HCT116 (cell line): Measurements from ENCODE around the gene EPHA4. TPM values are rescaled to one million over a fixed set of nuclear protein-coding genes. Genes with fewer than 3 reads are reported as not detected.

Experiments
- ATAC-seq: fragments of 200-7000 bp; cut with Tn5 transposase; 2 replicates; pipeline ENCODE4 v1.9.1; 2020; ENCODE audit warnings: mild to moderate bottlenecking, moderate library complexity
- BruUV-seq: library from RNA; stranded (reverse); fragments of 400-500 nt; replicated peaks from 2 replicates; lab custom pipeline; 2021; lab: Mats Ljungman, UMichigan
- CTCF ChIA-PET: fragments of 300-600 bp; sonication (Branson Sonifier 250); formaldehyde crosslinking; loops from one replicate; lab custom pipeline; 2021; ENCODE audit warnings: antibody characterized with exemption; lab: Charles Lee
- POLR2A ChIA-PET: fragments of 300-600, 350-600 bp; sonication (Branson Sonifier 250); formaldehyde crosslinking; loops from one replicate; lab custom pipeline; 2021; ENCODE audit warnings: antibody characterized with exemption; lab: Charles Lee
- RAD21 ChIA-PET, 2 experiments: fragments of 300-600 bp; sonication (Branson Sonifier 250); formaldehyde crosslinking; loops; one replicate each; lab custom pipeline; 2023; ENCODE audit warnings: low total read pairs in 2 of 2; ENCODE audit not compliant: uncharacterized antibody in 2 of 2, unreplicated experiment in 2 of 2, low non-redundant PET in 1 of 2; lab: Charles Lee
- DNase-seq: peaks from one replicate; pipeline ENCODE4 v3.0.0-alpha.2; 2010; ENCODE audit warnings: low read depth, low spot score
- H2AFZ ChIP-seq: fragments of 200-600 bp; shearing (Covaris generic), sonication (generic); 2 replicates; pipeline ENCODE4 v1.6.1; 2017; ENCODE audit warnings: low read depth, mixed run types, mixed read lengths, antibody characterized with exemption, low read length; ENCODE audit not compliant: poor library complexity, severe bottlenecking
- H3K27ac ChIP-seq: 2 replicates; pipeline ENCODE4 v1.5.1; 2012; ENCODE audit warnings: low read depth, low read length
- H3K27me3 ChIP-seq: fragments of 200-600 bp; sonication (generic); 2 replicates; pipeline ENCODE4 v1.6.1; 2016; ENCODE audit warnings: mixed run types, low read length, mixed read lengths; ENCODE audit not compliant: insufficient read depth
- H3K36me3 ChIP-seq, 2 experiments: fragments of 200-500 bp in 1 of 2; fragments of 200-600 bp in 1 of 2; sonication (Bioruptor generic) in 1 of 2; sonication (generic) in 1 of 2; 2 replicates each; pipeline versions ENCODE4 v1.5.1 to v1.6.1; 2014 to 2016; ENCODE audit warnings: low read length in 2 of 2, inconsistent platforms in 1 of 2, mixed read lengths in 1 of 2, mixed run types in 1 of 2; ENCODE audit not compliant: insufficient read depth in 2 of 2, control insufficient read depth in 1 of 2
- H3K4me1 ChIP-seq, 2 experiments: fragments of 200-600 bp in 1 of 2; sonication (generic) in 1 of 2; 2 replicates each; pipeline versions ENCODE4 v1.5.1 to v1.6.1; 2012 to 2017; ENCODE audit warnings: low read length in 2 of 2, inconsistent platforms in 1 of 2, mild to moderate bottlenecking in 1 of 2, mixed read lengths in 1 of 2, mixed run types in 1 of 2, moderate library complexity in 1 of 2; ENCODE audit not compliant: insufficient read depth in 2 of 2, control insufficient read depth in 1 of 2
- H3K4me2 ChIP-seq: fragments of 200-600 bp; sonication (generic); 2 replicates; pipeline ENCODE4 v1.6.1; 2017; ENCODE audit warnings: mixed run types, low read length, mixed read lengths
- H3K4me3 ChIP-seq, 2 experiments: fragments of 200-600 bp in 1 of 2; sonication (generic) in 1 of 2; replicated peaks in 1 of 2; 2 replicates each; pipeline ENCODE4 v1.5.1; 2011 to 2016; ENCODE audit warnings: low read length in 2 of 2, control low read depth in 1 of 2, low read depth in 1 of 2, mild to moderate bottlenecking in 1 of 2, mixed read lengths in 1 of 2, mixed run types in 1 of 2
- H3K79me2 ChIP-seq: fragments of 200-600 bp; sonication (generic); 2 replicates; pipeline ENCODE4 v1.6.1; 2017; ENCODE audit warnings: mild to moderate bottlenecking, mixed run types, low read length, moderate library complexity, mixed read lengths; ENCODE audit not compliant: insufficient read depth
- H3K9ac ChIP-seq: fragments of 200-600 bp; sonication (generic); 2 replicates; pipeline ENCODE4 v1.6.1; 2016; ENCODE audit warnings: low read length, mixed read lengths
- H3K9me2 ChIP-seq: fragments of 200-600 bp; sonication (generic), shearing (Covaris generic); 2 replicates; pipeline ENCODE4 v1.6.1; 2017; ENCODE audit warnings: mixed run types, mild to moderate bottlenecking, moderate library complexity; ENCODE audit not compliant: insufficient read depth
- H3K9me3 ChIP-seq, 2 experiments: fragments of 200-500 bp in 1 of 2; fragments of 200-600 bp in 1 of 2; sonication (Bioruptor generic) in 1 of 2; sonication (generic) in 1 of 2; 2 replicates each; pipeline ENCODE4 v1.6.1; 2014 to 2017; ENCODE audit warnings: low read length in 2 of 2, mixed read lengths in 2 of 2, inconsistent platforms in 1 of 2, low read depth in 1 of 2, mild to moderate bottlenecking in 1 of 2, mixed run types in 1 of 2, moderate library complexity in 1 of 2; ENCODE audit not compliant: control insufficient read depth in 1 of 2, insufficient read depth in 1 of 2
- H4K20me1 ChIP-seq: fragments of 200-600 bp; sonication (generic), shearing (Covaris generic); 2 replicates; pipeline ENCODE4 v1.6.1; 2017; ENCODE audit warnings: mixed run types, mild to moderate bottlenecking, moderate library complexity; ENCODE audit not compliant: insufficient read depth
- ELF1 ChIP-seq: IDR thresholded peaks from 2 replicates; pipeline ENCODE4 v1.6.1; 2012; ENCODE audit warnings: low read depth, borderline replicate concordance
- EZH2 ChIP-seq: fragments of 200-600 bp; sonication (generic); IDR thresholded peaks from 2 replicates; pipeline ENCODE4 v1.6.1; 2017; ENCODE audit warnings: antibody characterized with exemption, mixed run types
- FOSL1 ChIP-seq: IDR thresholded peaks from 2 replicates; pipeline ENCODE4 v1.6.1; 2012; ENCODE audit warnings: low read depth
- JUND ChIP-seq: IDR thresholded peaks from 2 replicates; pipeline ENCODE4 v1.6.1; 2012
- POLR2A ChIP-seq: IDR thresholded peaks from 2 replicates; pipeline ENCODE4 v1.7.0; 2011; ENCODE audit warnings: borderline replicate concordance; ENCODE audit not compliant: insufficient read depth, insufficient read length; ENCODE audit errors: extremely low read depth
- POLR2AphosphoS5 ChIP-seq: IDR thresholded peaks from 2 replicates; pipeline ENCODE4 v1.6.1; 2011; ENCODE audit warnings: mild to moderate bottlenecking, low read depth, low read length, moderate library complexity
- SP1 ChIP-seq: IDR thresholded peaks from 2 replicates; pipeline ENCODE4 v1.6.1; 2012; ENCODE audit warnings: low read depth
- YY1 ChIP-seq: IDR thresholded peaks from 2 replicates; pipeline ENCODE4 v1.6.1; 2011; ENCODE audit warnings: low read length, low read depth, moderate library complexity, mild to moderate bottlenecking; ENCODE audit not compliant: insufficient replicate concordance; ENCODE audit errors: extremely low read depth
- ZFX ChIP-seq: fragments of 450-650 bp; IDR thresholded peaks from 2 replicates; pipeline ENCODE4 v1.6.1; 2017
- ZNF274 ChIP-seq: fragments of 200-500 bp; sonication (Bioruptor generic); IDR thresholded peaks from 2 replicates; pipeline ENCODE4 v1.6.1; 2014; ENCODE audit warnings: mild to moderate bottlenecking, low read depth, low read length, inconsistent platforms
- intact Hi-C: fragments of 100-400 bp; cut with micrococcal nuclease; formaldehyde crosslinking; loops from 2 replicates; pipeline ENCODE4 v1.10.0; 2022
- total RNA-seq: library from RNA; stranded (reverse); gene quantifications from one replicate; pipeline ENCODE4 v1.2.1, GENCODE V29; 2021; ENCODE audit not compliant: unreplicated experiment
- TF ChIP-seq, protein P1 (sequence below): IDR thresholded peaks from 2 replicates; pipeline ENCODE4 v1.6.1; 2012; ENCODE audit warnings: low read depth
- TF ChIP-seq, protein P2 (sequence below), 3 experiments: fragments of 200-600 bp in 1 of 3; sonication (generic) in 1 of 3; IDR thresholded peaks in 2 of 3; conservative IDR thresholded peaks in 1 of 3; 2 replicates each; pipeline ENCODE4 v1.5.1; 2012 to 2017; ENCODE audit warnings: low read depth in 2 of 3, low read length in 2 of 3, antibody characterized with exemption in 1 of 3, borderline replicate concordance in 1 of 3, control low read depth in 1 of 3, mild to moderate bottlenecking in 1 of 3, mixed read lengths in 1 of 3, mixed run types in 1 of 3, moderate library complexity in 1 of 3; ENCODE audit not compliant: insufficient read depth in 1 of 3
- TF ChIP-seq, protein P3 (sequence below): IDR thresholded peaks from 2 replicates; pipeline ENCODE4 v1.6.1; 2012
- TF ChIP-seq, protein P4 (sequence below): IDR thresholded peaks from 2 replicates; pipeline ENCODE4 v1.6.1; 2012

Gene EPHA4
- total RNA-seq, 1 experiment from 2014 or later = 3.5 TPM

DNA sequence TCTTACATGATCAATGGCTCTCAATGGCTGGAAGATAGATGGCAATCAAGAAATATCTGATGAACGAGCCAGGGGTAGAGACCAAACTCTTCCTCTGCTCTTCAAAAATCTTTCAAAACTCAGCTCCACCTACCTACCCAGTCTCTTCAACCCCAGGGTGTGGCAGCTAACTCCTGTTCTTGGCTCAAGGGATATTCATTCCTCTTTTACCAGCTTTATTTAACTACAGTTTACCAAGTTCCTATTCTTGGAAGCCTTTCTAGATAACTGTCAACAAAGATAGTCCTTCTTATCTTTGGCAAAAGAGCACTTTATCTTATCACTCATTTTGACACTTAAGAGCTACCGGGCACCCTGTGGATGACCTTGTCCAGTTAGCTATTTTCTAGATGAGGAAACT, 36.3 kb downstream of the EPHA4 start:
- intact Hi-C loops = no loop called here
- Histone ChIP-seq H3K9ac (no peak overlapping the region), H3K4me2 (no peak overlapping the region), H3K4me3 (no peak overlapping the region), H4K20me1 (no peaks in the 10 kb centered on the region), H3K9me3 (no peaks in the 10 kb centered on the region), H3K27me3 (peaks cover 8% of the 10 kb centered on the region; the same call in 1 of the 2 replicates), H3K9me2 (no peaks in the 10 kb centered on the region), H3K27ac (no peak overlapping the region), H3K79me2 (no peaks in the 10 kb centered on the region), H3K36me3 (no peaks in the 10 kb centered on the region)
- RAD21 ChIA-PET = no interaction called here
- no TSS peak for BruUV-seq
- no peak for DNase-seq
- CTCF ChIA-PET = no interaction called here
- POLR2A ChIA-PET = no interaction called here
- ATAC-seq = no peak
- TF ChIP-seq, protein P1, sequence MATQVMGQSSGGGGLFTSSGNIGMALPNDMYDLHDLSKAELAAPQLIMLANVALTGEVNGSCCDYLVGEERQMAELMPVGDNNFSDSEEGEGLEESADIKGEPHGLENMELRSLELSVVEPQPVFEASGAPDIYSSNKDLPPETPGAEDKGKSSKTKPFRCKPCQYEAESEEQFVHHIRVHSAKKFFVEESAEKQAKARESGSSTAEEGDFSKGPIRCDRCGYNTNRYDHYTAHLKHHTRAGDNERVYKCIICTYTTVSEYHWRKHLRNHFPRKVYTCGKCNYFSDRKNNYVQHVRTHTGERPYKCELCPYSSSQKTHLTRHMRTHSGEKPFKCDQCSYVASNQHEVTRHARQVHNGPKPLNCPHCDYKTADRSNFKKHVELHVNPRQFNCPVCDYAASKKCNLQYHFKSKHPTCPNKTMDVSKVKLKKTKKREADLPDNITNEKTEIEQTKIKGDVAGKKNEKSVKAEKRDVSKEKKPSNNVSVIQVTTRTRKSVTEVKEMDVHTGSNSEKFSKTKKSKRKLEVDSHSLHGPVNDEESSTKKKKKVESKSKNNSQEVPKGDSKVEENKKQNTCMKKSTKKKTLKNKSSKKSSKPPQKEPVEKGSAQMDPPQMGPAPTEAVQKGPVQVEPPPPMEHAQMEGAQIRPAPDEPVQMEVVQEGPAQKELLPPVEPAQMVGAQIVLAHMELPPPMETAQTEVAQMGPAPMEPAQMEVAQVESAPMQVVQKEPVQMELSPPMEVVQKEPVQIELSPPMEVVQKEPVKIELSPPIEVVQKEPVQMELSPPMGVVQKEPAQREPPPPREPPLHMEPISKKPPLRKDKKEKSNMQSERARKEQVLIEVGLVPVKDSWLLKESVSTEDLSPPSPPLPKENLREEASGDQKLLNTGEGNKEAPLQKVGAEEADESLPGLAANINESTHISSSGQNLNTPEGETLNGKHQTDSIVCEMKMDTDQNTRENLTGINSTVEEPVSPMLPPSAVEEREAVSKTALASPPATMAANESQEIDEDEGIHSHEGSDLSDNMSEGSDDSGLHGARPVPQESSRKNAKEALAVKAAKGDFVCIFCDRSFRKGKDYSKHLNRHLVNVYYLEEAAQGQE = no peak
- TF ChIP-seq JUND = no peak
- TF ChIP-seq, protein P2, sequence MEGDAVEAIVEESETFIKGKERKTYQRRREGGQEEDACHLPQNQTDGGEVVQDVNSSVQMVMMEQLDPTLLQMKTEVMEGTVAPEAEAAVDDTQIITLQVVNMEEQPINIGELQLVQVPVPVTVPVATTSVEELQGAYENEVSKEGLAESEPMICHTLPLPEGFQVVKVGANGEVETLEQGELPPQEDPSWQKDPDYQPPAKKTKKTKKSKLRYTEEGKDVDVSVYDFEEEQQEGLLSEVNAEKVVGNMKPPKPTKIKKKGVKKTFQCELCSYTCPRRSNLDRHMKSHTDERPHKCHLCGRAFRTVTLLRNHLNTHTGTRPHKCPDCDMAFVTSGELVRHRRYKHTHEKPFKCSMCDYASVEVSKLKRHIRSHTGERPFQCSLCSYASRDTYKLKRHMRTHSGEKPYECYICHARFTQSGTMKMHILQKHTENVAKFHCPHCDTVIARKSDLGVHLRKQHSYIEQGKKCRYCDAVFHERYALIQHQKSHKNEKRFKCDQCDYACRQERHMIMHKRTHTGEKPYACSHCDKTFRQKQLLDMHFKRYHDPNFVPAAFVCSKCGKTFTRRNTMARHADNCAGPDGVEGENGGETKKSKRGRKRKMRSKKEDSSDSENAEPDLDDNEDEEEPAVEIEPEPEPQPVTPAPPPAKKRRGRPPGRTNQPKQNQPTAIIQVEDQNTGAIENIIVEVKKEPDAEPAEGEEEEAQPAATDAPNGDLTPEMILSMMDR (IDR thresholded peaks at IDR 0.05 in 2 of 3, conservative IDR thresholded peaks at IDR 0.05 in 1 of 3; ENCODE audit: borderline replicate concordance in 1 of 3, insufficient read depth in 1 of 3, low read depth in 2 of 3, low read length in 2 of 3) = no peak
- TF ChIP-seq FOSL1 = no peak
- no peak for TF ChIP-seq ZFX
- TF ChIP-seq, protein P3, sequence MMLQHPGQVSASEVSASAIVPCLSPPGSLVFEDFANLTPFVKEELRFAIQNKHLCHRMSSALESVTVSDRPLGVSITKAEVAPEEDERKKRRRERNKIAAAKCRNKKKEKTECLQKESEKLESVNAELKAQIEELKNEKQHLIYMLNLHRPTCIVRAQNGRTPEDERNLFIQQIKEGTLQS = no peak
- no peak for TF ChIP-seq EZH2
- TF ChIP-seq, protein P4, sequence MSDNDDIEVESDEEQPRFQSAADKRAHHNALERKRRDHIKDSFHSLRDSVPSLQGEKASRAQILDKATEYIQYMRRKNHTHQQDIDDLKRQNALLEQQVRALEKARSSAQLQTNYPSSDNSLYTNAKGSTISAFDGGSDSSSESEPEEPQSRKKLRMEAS = no peak
- no peak for TF ChIP-seq YY1
- TF ChIP-seq POLR2AphosphoS5 = no peak
- TF ChIP-seq POLR2A = no peak
- no peak for TF ChIP-seq ELF1
- no peak for TF ChIP-seq ZNF274
- no peak for TF ChIP-seq SP1
- TF ChIP-seq, all 23 proteins: peak for 0
- no peaks in the 10 kb centered on the region for H3K4me1 ChIP-seq
- no peak overlapping the region for H2AFZ ChIP-seq
